ENCODE measurements around the gene DENND4A. TPM values are rescaled to one million over a fixed set of nuclear protein-coding genes. Genes with fewer than 3 reads are reported as not detected.

The DENND4A gene
- total RNA-seq, 1 experiment from 2014 or later = 26.0 TPM

GRCh38 chr15:65646486-65646885, 145.6 kb downstream of the DENND4A start:
- H3K27ac Mint-ChIP-seq (ENCODE audit: unreplicated experiment) = no peak overlapping the region
- H3K27me3 Mint-ChIP-seq (ENCODE audit: unreplicated experiment) = no peaks in the 10 kb centered on the region
- no peaks in the 10 kb centered on the region for H3K9me3 Mint-ChIP-seq (ENCODE audit: low read depth, unreplicated experiment)
- CTCF ChIA-PET = no interaction called here
- no peaks in the 10 kb centered on the region for H3K36me3 Mint-ChIP-seq (ENCODE audit: insufficient read depth, unreplicated experiment)
- no peaks in the 10 kb centered on the region for H3K4me1 Mint-ChIP-seq (ENCODE audit: low read depth, unreplicated experiment)
- intact Hi-C loops (cut with micrococcal nuclease; ENCODE audit: unreplicated experiment) = no loop called here
- no peak for TF ChIP-seq CTCF (IDR thresholded peaks at IDR 0.05; ENCODE audit: unreplicated experiment)
- no peak overlapping the region for H3K4me3 Mint-ChIP-seq (ENCODE audit: low read depth, unreplicated experiment)
- no peak for DNase-seq
- no TSS peak for BruUV-seq (replicated peaks)

GRCh38 chr15:65645392-65645791, 146.7 kb downstream of the DENND4A start:
- intact Hi-C loops (cut with micrococcal nuclease; ENCODE audit: unreplicated experiment) = no loop called here
- no TSS peak for BruUV-seq (replicated peaks)
- CTCF ChIA-PET = no interaction called here
- Mint-ChIP-seq H3K36me3 (ENCODE audit: insufficient read depth, unreplicated experiment) (no peaks in the 10 kb centered on the region), H3K4me3 (ENCODE audit: low read depth, unreplicated experiment) (no peak overlapping the region), H3K27ac (ENCODE audit: unreplicated experiment) (no peak overlapping the region), H3K27me3 (ENCODE audit: unreplicated experiment) (no peaks in the 10 kb centered on the region), H3K4me1 (ENCODE audit: low read depth, unreplicated experiment) (no peaks in the 10 kb centered on the region), H3K9me3 (ENCODE audit: low read depth, unreplicated experiment) (no peaks in the 10 kb centered on the region)
- DNase-seq = no peak
- TF ChIP-seq CTCF (IDR thresholded peaks at IDR 0.05; ENCODE audit: unreplicated experiment) = no peak

- Mint-ChIP-seq H3K4me1 (ENCODE audit: low read depth, unreplicated experiment) (peaks cover under 1% of the 10 kb centered on the region), H3K27me3 (ENCODE audit: unreplicated experiment) (no peaks in the 10 kb centered on the region)
Observed at GRCh38 chr15:65644282-65644681, 147.8 kb downstream of the DENND4A start.

GRCh38 chr15:65642594-65642993, 149.5 kb downstream of the DENND4A start:
- H3K36me3 Mint-ChIP-seq (ENCODE audit: insufficient read depth, unreplicated experiment) = no peaks in the 10 kb centered on the region
- CTCF ChIA-PET = interaction anchor here (1.3 kb wide), 1 partner anchor 182 kb away, joined by 4 read pairs; no protein-coding TSS in a partner anchor
- no TSS peak for BruUV-seq (replicated peaks)
- H3K27me3 Mint-ChIP-seq (ENCODE audit: unreplicated experiment) = peaks cover 10% of the 10 kb centered on the region
- peaks cover 12% of the 10 kb centered on the region for H3K4me1 Mint-ChIP-seq (ENCODE audit: low read depth, unreplicated experiment)
- TF ChIP-seq CTCF (IDR thresholded peaks at IDR 0.05; ENCODE audit: unreplicated experiment) = no peak
- no peak overlapping the region for H3K27ac Mint-ChIP-seq (ENCODE audit: unreplicated experiment)
- H3K9me3 Mint-ChIP-seq (ENCODE audit: low read depth, unreplicated experiment) = no peaks in the 10 kb centered on the region
- H3K4me3 Mint-ChIP-seq (ENCODE audit: low read depth, unreplicated experiment) = no peak overlapping the region
- no peak for DNase-seq
- intact Hi-C loops (cut with micrococcal nuclease; ENCODE audit: unreplicated experiment) = no loop called here

More at GRCh38 chr15:65644282-65644681, 147.8 kb downstream of the DENND4A start:
- H3K9me3 Mint-ChIP-seq (ENCODE audit: low read depth, unreplicated experiment) = no peaks in the 10 kb centered on the region
- DNase-seq = no peak
- TF ChIP-seq CTCF (IDR thresholded peaks at IDR 0.05; ENCODE audit: unreplicated experiment) = no peak
- no peak overlapping the region for H3K27ac Mint-ChIP-seq (ENCODE audit: unreplicated experiment)
- BruUV-seq (replicated peaks) = no TSS peak
- intact Hi-C loops (cut with micrococcal nuclease; ENCODE audit: unreplicated experiment) = no loop called here
- CTCF ChIA-PET = no interaction called here
- no peaks in the 10 kb centered on the region for H3K36me3 Mint-ChIP-seq (ENCODE audit: insufficient read depth, unreplicated experiment)
- no peak overlapping the region for H3K4me3 Mint-ChIP-seq (ENCODE audit: low read depth, unreplicated experiment)
